ENCODE measurements around the gene PTPN13. TPM values are rescaled to one million over a fixed set of nuclear protein-coding genes. Genes with fewer than 3 reads are reported as not detected.
A peak's percentile ranks its signal among the peaks of the same experiment; 100 is the strongest.

Gene PTPN13
- total RNA-seq, 2 donors from 2014 or later: 130 to 238 TPM

DNA sequence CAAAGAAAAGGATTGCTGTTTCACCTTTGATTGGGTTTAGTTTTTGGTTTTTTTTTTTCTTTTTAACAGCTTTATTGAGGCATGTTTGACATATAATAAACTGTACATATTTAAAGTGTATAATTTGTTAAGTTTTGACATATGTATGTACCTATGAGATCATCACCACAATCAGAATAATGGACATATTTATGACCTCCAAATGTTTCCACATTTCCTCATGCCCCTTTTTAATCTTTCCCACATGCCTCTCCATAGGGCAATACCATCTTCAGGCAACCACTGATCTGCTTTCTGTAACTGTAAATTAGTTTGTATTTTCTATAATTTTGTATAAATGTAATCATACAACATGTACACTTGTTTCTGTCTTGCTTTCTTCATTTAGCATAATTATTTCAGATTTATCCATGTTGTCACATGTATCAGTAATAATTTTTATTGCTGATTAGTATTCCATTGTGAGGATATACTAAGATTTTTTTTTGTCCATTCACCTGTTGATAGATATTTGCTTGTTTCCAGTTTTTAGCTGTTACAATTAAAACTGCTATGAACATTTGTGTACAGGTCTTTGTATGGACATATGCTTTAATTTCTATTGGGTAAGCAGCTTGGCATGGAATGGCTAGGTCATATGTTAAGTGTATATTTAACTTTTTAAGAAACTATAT lies 33.5 kb downstream of the PTPN13 start:
- H3K9me3 Mint-ChIP-seq: peaks cover 4% of the 10 kb centered on the region

DNA sequence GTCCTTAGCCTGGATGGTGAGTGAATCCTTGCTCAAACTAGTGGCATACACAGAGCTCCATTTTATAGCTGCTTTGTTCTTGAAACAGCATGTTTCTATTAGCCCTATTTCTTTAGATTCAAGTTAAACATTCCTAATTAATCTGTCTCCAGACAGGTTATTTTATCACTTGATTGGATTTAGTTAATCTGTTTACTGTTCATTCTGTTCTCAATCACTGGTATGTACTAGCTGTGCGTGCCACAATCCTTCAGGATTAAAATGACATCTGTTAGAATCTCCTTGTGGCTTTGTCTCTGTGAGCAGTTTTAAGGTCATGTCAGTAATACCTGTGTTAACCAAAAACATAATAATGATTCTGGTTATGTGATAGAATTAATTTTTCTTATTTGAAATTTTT lies 36.5 kb downstream of the PTPN13 start:
- peaks cover 4% of the 10 kb centered on the region for H3K9me3 Mint-ChIP-seq
- Histone ChIP-seq H3K9ac (ENCODE audit: extremely low read depth, low read length, poor library complexity, severe bottlenecking) (peak overlapping the region; percentile 73), H3K36me3 (ENCODE audit: control insufficient read depth, insufficient read depth, low read length) (peaks cover 26% of the 10 kb centered on the region), H3K9me3 (ENCODE audit: control insufficient read depth, low read length) (peaks cover 22% of the 10 kb centered on the region), H3K4me3 (ENCODE audit: low read length) (peak overlapping the region; percentile 67), H3K27me3 (ENCODE audit: control insufficient read depth, insufficient read depth, low read length, poor library complexity, severe bottlenecking) (no peaks in the 10 kb centered on the region), H3K4me1 (ENCODE audit: control insufficient read depth, insufficient read depth, low read length) (peaks cover 14% of the 10 kb centered on the region), H3K27ac (ENCODE audit: low read depth, low read length) (peak overlapping the region; percentile 19)
- H3K27ac Mint-ChIP-seq: peak overlapping the region; percentile 85
- H3K36me3 Mint-ChIP-seq (ENCODE audit: low read depth): peaks cover 17% of the 10 kb centered on the region
- WGBS, 2 experiments (ENCODE audit: insufficient coverage in 1 of 2, insufficient read length in 1 of 2): 32 to 60% methylated on average over 1 of the region's 1 CpG
- H3K27me3 Mint-ChIP-seq (ENCODE audit: insufficient read depth): no peaks in the 10 kb centered on the region
- TF ChIP-seq, protein P1, sequence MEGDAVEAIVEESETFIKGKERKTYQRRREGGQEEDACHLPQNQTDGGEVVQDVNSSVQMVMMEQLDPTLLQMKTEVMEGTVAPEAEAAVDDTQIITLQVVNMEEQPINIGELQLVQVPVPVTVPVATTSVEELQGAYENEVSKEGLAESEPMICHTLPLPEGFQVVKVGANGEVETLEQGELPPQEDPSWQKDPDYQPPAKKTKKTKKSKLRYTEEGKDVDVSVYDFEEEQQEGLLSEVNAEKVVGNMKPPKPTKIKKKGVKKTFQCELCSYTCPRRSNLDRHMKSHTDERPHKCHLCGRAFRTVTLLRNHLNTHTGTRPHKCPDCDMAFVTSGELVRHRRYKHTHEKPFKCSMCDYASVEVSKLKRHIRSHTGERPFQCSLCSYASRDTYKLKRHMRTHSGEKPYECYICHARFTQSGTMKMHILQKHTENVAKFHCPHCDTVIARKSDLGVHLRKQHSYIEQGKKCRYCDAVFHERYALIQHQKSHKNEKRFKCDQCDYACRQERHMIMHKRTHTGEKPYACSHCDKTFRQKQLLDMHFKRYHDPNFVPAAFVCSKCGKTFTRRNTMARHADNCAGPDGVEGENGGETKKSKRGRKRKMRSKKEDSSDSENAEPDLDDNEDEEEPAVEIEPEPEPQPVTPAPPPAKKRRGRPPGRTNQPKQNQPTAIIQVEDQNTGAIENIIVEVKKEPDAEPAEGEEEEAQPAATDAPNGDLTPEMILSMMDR (conservative IDR thresholded peaks at IDR 0.05): no peak
- H3K4me3 Mint-ChIP-seq: peak overlapping the region; percentile 27
- H3K4me1 Mint-ChIP-seq: peaks cover 50% of the 10 kb centered on the region
- DNase-seq: no peak

More for the DNA sequence above, 33.5 kb downstream of the PTPN13 start:
- Histone ChIP-seq H3K4me3 (ENCODE audit: low read length) (no peak overlapping the region), H3K4me1 (ENCODE audit: control insufficient read depth, insufficient read depth, low read length) (peaks cover 15% of the 10 kb centered on the region), H3K9ac (ENCODE audit: extremely low read depth, low read length, poor library complexity, severe bottlenecking) (no peak overlapping the region), H3K9me3 (ENCODE audit: control insufficient read depth, low read length) (peaks cover 13% of the 10 kb centered on the region), H3K36me3 (ENCODE audit: control insufficient read depth, insufficient read depth, low read length) (peaks cover 19% of the 10 kb centered on the region), H3K27me3 (ENCODE audit: control insufficient read depth, insufficient read depth, low read length, poor library complexity, severe bottlenecking) (no peaks in the 10 kb centered on the region), H3K27ac (ENCODE audit: low read depth, low read length) (no peak overlapping the region)
- no peak for DNase-seq
- Mint-ChIP-seq H3K27me3 (ENCODE audit: insufficient read depth) (no peaks in the 10 kb centered on the region), H3K36me3 (ENCODE audit: low read depth) (peaks cover 3% of the 10 kb centered on the region), H3K27ac (no peak overlapping the region), H3K4me3 (no peak overlapping the region), H3K4me1 (peaks cover 56% of the 10 kb centered on the region)
- TF ChIP-seq, protein P1 (conservative IDR thresholded peaks at IDR 0.05): no peak

DNA sequence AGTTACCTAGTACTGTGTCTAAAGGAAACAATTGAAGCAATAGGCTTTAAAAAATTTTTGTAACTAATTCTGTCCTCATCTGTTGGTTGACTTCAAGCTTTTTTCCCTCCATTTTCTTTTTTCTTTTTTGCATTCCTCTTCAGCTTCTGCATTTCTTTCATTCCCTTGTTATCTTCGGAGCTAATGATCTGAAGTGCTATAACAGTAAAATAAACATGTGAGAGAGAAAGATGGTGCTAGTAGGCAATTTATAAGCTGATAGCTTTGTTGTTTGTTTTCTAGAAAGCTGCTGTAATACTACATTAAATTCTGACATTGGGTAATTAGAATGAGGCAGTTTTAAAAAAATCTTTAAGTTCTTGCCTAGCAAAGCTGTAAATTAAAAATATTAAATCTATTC lies 37.1 kb downstream of the PTPN13 start:
- H3K27ac Mint-ChIP-seq: peak overlapping the region; percentile 85
- peaks cover 11% of the 10 kb centered on the region for H3K4me1 ChIP-seq (ENCODE audit: control insufficient read depth, insufficient read depth, low read length)
- H3K36me3 Mint-ChIP-seq (ENCODE audit: low read depth): peaks cover 22% of the 10 kb centered on the region
- peaks cover 7% of the 10 kb centered on the region for H3K9me3 Mint-ChIP-seq
- DNase-seq: no peak
- peaks cover 45% of the 10 kb centered on the region for H3K4me1 Mint-ChIP-seq
- peaks cover 28% of the 10 kb centered on the region for H3K9me3 ChIP-seq (ENCODE audit: control insufficient read depth, low read length)
- H3K9ac ChIP-seq (ENCODE audit: extremely low read depth, low read length, poor library complexity, severe bottlenecking): peak overlapping the region; percentile 73
- peak overlapping the region; percentile 67 for H3K4me3 ChIP-seq (ENCODE audit: low read length)
- peak overlapping the region; percentile 19 for H3K27ac ChIP-seq (ENCODE audit: low read depth, low read length)
- H3K27me3 ChIP-seq (ENCODE audit: control insufficient read depth, insufficient read depth, low read length, poor library complexity, severe bottlenecking): no peaks in the 10 kb centered on the region
- H3K4me3 Mint-ChIP-seq: peak overlapping the region; percentile 27
- H3K36me3 ChIP-seq (ENCODE audit: control insufficient read depth, insufficient read depth, low read length): peaks cover 32% of the 10 kb centered on the region
- WGBS, 2 experiments (ENCODE audit: insufficient coverage in 1 of 2, insufficient read length in 1 of 2): 67 to 80% methylated on average over 1 of the region's 1 CpG
- TF ChIP-seq, protein P1 (conservative IDR thresholded peaks at IDR 0.05): no peak
- no peaks in the 10 kb centered on the region for H3K27me3 Mint-ChIP-seq (ENCODE audit: insufficient read depth)
